Measurements from ENCODE around the gene NXPH3. TPM values are rescaled to one million over a fixed set of nuclear protein-coding genes. Genes with fewer than 3 reads are reported as not detected.

Gene NXPH3
- total RNA-seq, 2 donors from 2014 or later, result 0.42 to 2.1 TPM

DNA sequence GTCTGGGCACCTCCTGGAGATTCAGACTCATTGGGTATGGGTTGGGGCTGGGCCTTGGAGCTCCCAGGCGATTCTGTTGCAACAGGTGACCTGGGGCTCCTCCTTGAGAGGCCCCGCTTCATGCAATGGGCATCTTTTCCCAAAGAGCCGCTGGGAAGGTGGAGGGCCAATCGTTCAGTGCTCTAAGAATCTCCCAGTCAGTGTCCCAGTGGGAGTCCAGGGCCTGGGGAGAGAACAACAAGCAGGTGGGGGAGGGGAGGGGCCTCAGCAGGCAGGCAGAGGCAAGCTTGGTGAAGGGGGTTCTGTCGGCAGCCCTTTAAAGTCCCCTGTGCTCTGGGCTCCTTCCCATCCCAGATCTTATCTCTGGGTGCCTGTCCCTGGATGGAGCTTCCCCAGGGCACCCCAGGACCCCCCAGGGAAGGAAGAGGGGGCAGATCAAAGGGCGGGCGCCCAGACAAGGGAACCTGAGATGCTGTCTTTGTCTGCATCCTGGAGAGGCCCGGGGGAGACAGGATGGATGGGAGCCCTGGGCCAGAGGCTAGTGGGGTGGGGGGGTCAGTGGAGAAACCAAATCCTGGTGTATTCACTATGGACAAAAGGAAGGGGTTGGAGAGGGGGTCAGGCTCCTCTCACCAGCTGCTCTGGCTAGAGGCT, 30.5 kb upstream of the NXPH3 start:
- Histone ChIP-seq H3K4me1 (no peaks in the 10 kb centered on the region), H3K27ac (no peak overlapping the region), H3K9ac (ENCODE audit: low read depth in 2 of 2, low read length in 2 of 2) (no peak overlapping the region), H3K27me3 (no peaks in the 10 kb centered on the region), H3K4me3 (no peak overlapping the region), H3K9me3 (no peaks in the 10 kb centered on the region), H3K36me3 (no peaks in the 10 kb centered on the region)
- TF ChIP-seq, protein P1, sequence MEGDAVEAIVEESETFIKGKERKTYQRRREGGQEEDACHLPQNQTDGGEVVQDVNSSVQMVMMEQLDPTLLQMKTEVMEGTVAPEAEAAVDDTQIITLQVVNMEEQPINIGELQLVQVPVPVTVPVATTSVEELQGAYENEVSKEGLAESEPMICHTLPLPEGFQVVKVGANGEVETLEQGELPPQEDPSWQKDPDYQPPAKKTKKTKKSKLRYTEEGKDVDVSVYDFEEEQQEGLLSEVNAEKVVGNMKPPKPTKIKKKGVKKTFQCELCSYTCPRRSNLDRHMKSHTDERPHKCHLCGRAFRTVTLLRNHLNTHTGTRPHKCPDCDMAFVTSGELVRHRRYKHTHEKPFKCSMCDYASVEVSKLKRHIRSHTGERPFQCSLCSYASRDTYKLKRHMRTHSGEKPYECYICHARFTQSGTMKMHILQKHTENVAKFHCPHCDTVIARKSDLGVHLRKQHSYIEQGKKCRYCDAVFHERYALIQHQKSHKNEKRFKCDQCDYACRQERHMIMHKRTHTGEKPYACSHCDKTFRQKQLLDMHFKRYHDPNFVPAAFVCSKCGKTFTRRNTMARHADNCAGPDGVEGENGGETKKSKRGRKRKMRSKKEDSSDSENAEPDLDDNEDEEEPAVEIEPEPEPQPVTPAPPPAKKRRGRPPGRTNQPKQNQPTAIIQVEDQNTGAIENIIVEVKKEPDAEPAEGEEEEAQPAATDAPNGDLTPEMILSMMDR (IDR thresholded peaks at IDR 0.05), result no peak
- intact Hi-C loops (cut with DNase I), result no loop called here
- DNase-seq, result no peak

DNA sequence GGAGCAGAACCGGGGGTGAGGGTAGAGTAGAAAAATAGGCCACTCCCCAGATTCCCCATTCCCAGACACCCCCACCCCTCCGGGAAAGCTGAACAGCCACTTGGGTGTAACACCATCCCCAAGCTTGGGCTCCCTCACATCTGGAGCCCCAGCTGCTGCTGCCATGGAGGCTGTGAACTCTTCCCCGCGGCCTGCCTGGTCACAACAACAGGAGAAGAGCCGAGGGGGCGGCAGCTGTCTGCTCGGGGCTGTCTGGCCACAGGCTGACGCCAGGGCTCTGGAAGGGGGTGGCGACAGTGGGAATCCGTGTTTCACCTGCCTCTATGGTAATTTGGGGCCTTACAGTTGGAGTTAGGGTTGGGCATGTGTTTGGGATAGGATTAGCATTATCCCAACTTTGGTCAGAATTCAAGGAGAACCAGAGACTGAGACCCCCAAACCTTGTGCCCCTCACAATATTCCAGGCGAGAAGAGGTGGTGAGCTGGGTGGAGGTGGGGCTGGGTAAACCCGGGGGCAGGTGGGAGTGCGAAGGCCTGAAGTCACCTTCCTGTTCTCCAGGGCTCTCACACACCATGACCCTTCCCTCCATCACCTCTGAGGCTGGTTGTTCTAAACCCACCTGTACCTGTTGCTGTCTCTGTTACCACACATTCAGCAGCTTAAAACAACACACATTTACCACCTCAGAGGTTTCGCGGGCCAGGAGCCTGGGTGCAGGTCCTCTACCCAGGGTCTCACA, 29.7 kb upstream of the NXPH3 start:
- H3K4me3 ChIP-seq, result no peak overlapping the region
- no peak for DNase-seq
- TF ChIP-seq, protein P1 (IDR thresholded peaks at IDR 0.05), result no peak
- H3K36me3 ChIP-seq, result no peaks in the 10 kb centered on the region
- H3K4me1 ChIP-seq, result no peaks in the 10 kb centered on the region
- intact Hi-C loops (cut with DNase I), result no loop called here
- H3K27ac ChIP-seq, result no peak overlapping the region
- no peak overlapping the region for H3K9ac ChIP-seq (ENCODE audit: low read depth in 2 of 2, low read length in 2 of 2)
- H3K9me3 ChIP-seq, result no peaks in the 10 kb centered on the region
- no peaks in the 10 kb centered on the region for H3K27me3 ChIP-seq

DNA sequence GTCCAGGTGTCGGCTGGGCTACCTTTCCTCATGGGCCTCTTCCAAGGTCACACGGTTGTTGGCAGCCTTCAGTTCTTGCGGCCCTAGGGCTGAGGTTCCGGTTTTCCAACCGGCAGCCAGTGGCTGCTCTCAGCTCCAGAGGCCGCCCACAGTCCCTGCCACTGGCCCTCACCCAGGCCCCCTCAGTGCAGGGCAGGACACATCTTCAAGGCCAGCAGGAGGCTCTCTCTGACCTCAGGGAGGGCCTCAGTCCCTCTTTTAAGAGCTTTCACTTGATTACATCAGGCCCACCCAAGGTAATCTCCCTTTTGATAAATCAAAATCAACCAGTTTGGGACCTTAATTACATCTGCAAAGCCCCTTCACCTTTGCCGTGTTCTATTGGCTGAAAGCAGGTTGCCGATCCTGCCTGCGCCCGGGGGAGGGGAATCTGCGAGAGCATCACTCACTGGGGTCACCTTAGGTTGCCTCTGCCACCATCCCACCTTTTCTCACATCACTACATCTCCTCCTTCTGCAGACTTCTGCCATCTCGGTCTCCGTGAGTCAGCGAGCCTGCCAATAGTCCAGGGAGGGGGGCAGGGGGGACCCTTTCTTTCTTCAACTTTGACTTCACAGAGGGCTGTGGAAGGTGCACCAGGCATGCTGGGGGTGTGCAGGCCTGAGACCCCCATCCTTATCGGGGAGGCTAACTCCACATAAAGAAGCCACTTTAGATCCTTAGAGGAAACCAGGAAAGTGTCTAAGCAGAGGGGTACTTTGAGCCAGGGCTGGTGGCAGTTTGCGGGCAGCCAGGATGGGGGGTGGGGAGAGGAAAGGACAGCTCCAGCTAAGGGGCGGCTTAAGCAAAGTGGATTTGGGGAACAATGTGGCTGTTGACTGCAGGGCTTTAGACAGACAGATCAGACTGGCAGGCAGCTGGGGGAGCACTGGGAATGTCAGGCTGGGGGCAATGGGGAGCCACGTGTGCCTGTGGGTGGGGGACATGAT, 28.8 kb upstream of the NXPH3 start:
- Histone ChIP-seq H3K4me1 (no peaks in the 10 kb centered on the region), H3K27ac (no peak overlapping the region), H3K27me3 (no peaks in the 10 kb centered on the region), H3K9ac (ENCODE audit: low read depth in 2 of 2, low read length in 2 of 2) (no peak overlapping the region), H3K9me3 (no peaks in the 10 kb centered on the region), H3K4me3 (no peak overlapping the region), H3K36me3 (no peaks in the 10 kb centered on the region)
- no peak for DNase-seq
- intact Hi-C loops (cut with DNase I), result no loop called here
- TF ChIP-seq, protein P1 (IDR thresholded peaks at IDR 0.05), result no peak

DNA sequence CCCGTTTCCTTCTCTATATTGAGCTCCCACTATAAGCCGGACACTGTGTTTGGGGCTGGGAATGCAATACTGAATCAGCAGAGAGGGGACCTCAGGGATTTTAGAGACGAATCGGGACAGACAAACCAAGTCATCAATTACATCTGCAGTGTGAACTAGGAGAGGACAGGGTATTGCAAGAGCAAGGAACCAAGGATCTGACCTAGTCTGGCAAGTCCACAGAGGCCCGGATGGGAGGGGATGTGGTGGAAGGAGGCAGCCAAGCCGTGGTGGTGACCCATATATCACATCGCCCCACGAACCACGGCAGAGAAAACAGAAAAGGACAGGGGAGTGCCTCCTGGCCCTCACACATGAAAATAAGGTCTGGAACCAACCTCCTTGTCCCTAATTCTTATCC, 28.1 kb upstream of the NXPH3 start:
- H3K36me3 ChIP-seq, result no peaks in the 10 kb centered on the region
- TF ChIP-seq, protein P1 (IDR thresholded peaks at IDR 0.05), result no peak
- no peak overlapping the region for H3K9ac ChIP-seq (ENCODE audit: low read depth in 2 of 2, low read length in 2 of 2)
- H3K27ac ChIP-seq, result no peak overlapping the region
- intact Hi-C loops (cut with DNase I), result no loop called here
- H3K27me3 ChIP-seq, result no peaks in the 10 kb centered on the region
- no peaks in the 10 kb centered on the region for H3K9me3 ChIP-seq
- H3K4me3 ChIP-seq, result no peak overlapping the region
- no peak for DNase-seq
- no peaks in the 10 kb centered on the region for H3K4me1 ChIP-seq

DNA sequence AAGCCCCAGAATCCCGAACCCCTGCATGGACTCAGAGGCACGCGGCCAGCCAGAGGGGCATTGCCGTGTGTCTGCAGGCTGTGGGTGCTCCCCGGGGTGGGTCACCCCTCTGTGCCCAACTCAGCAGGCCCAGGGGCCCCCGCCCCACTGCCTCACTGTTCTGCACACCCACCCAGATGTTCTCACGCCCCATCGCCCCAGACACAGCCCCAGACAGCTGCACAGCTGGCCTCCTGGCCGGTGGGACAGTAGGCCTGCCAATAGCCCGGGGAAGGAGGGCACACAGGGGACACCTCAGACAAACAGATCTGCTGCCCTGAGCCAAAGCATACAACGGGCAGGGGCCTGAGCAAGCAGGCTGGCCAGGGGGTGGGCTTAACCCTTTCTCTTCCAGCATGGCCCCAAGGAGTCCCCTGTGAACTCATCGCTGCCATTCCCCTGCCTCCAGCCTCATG, 27.6 kb upstream of the NXPH3 start:
- TF ChIP-seq, protein P1 (IDR thresholded peaks at IDR 0.05), result no peak

More for the DNA sequence above, 27.6 kb upstream of the NXPH3 start:
- Histone ChIP-seq H3K36me3 (no peaks in the 10 kb centered on the region), H3K4me1 (no peaks in the 10 kb centered on the region), H3K4me3 (no peak overlapping the region), H3K9me3 (no peaks in the 10 kb centered on the region), H3K27me3 (no peaks in the 10 kb centered on the region), H3K27ac (no peak overlapping the region), H3K9ac (ENCODE audit: low read depth in 2 of 2, low read length in 2 of 2) (no peak overlapping the region)
- intact Hi-C loops (cut with DNase I), result no loop called here
- DNase-seq, result no peak

All from colonic mucosa (tissue), 4 donors.